GM18511 (cell line): ENCODE measurements around the gene GLTPD2.
A peak's percentile ranks its signal among the peaks of the same experiment; 100 is the strongest.

Source experiments
- ATAC-seq: cut with Tn5 transposase; IDR thresholded peaks from one replicate; pipeline ENCODE4 v1.9.1; 2021; ENCODE audit warnings: mild to moderate bottlenecking, moderate library complexity; ENCODE audit not compliant: unreplicated experiment

The GLTPD2 gene

DNA sequence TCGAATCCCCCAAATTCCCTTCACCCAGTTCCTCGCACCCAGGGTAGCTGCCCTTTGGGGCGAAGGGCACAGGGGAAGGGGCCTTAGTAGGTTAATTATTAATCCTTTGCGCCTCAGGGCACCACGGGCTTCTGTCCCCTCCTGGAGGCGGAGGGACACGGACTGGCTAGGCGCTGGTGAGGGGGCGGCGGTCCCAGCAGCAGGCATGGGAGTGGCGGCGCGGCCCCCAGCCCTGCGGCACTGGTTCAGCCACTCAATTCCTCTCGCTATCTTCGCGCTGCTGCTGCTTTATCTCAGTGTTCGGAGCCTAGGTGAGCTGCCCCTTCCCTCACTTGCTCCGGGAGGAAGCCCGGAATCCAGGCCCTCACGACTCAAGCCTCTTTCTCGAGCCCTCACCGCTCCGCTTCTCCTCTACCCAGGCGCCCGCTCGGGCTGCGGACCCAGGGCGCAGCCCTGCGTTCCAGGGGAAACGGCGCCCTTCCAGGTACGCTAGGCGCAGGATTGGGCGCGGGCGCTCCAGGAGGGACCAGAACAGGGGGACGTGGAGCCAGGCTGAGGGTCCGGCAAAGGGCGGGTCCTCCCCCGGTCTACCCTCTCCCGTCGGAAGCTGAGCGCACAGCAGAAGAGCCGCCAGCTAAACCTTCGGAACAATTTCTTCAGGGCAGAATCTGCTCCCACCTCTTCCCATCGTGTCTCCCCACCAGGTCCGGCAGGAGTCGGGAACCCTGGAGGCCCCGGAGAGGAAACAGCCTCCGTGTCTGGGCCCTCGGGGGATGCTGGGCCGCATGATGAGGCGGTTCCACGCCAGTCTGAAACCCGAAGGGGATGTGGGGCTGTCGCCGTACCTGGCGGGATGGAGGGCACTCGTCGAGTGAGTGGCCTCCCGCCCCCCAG lies at the start of gene GLTPD2:
GLTPD2 (plus strand) TSS at position 158 of the 894 bp plus-strand sequence; CDS start at position 206, 48 bp downstream.
- ATAC-seq: no peak

DNA sequence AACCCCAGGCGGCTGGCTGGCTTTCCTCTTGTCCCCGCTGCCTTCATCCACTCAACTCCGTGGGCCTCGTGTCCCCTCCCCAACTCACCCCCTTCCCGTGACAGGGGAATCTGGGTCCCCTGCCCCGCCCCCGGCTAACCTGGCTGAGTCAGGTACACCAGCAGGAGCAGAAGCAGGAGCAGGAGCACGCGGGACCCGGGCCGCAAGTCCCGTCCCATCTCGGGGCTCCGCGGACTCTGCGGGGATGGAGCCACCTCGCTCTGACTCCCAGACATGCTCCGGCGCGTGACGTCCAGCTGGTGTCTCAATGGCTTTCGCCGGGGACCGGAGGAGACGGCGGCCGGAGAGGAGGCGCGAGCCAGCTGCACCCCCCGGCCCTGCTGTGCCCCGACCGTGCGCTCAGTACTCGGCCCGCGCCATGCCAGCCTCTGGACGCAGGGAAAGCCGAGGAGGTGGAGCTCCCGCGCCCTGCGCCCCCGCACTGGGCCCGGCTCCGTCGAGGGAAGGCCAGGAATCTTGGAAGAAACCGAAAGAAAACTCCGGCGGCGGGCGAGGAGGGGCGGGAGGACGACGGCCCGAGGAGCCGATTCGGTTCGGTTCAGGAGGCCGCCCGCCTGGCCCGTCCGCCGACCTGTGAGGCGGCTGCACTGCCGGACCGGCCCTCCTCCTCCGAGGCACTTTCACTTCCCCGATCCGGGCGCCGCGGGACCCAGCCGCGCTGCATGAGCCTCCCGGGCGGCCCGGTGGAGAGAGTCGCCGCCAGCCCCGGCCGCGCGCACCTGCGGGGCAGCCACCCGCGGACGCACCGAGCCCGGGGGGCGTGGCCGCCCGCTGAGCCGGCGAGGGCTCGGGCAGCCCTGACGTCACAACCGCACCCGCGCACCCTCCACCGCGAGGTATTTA lies 49.4 kb upstream of the GLTPD2 start, which contains the start of the genes CXCL16 and ZMYND15:
CXCL16 (minus strand) TSS at position 807 of the 903 bp plus-strand sequence; CDS start at position 218, 589 bp downstream.
ZMYND15 (plus strand) TSS at position 712 of the 903 bp plus-strand sequence. CDS start 716 bp downstream, outside the sequence.
- ATAC-seq: peak; percentile 39

DNA sequence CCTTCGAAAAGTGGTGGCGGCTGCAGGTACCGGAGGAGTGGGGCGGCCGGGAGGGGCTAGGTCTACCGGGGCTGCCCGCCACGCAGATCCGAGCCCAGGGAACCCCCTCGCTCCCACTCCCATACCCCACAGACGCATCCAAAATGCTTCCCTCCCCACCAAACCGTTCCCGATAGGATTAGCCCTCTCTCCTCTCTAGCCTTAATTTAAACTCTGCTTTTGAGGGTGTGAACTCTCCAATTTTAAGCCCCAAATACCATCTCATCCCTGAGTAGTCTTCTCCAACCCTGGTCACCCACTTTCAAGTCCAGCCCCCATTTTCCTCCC lies 48.8 kb upstream of the GLTPD2 start:
- no peak for ATAC-seq

DNA sequence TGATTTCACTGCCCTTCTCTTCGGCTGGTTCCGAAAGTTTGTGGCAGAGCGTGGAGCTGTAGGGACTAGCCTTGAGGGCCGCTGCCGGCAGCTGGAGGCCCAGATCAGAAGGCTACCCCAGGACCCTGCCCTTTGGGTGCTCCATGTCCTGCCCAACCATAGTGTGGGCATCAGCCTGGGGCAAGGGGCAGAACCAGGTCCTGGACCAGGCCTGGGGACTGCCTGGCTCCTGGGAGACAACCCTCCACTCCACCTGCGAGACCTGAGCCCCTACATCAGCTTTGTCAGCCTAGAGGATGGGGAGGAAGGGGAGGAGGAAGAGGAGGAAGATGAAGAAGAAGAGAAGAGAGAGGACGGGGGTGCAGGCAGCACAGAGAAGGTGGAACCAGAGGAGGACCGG lies 48.2 kb upstream of the GLTPD2 start:
- no peak for ATAC-seq

DNA sequence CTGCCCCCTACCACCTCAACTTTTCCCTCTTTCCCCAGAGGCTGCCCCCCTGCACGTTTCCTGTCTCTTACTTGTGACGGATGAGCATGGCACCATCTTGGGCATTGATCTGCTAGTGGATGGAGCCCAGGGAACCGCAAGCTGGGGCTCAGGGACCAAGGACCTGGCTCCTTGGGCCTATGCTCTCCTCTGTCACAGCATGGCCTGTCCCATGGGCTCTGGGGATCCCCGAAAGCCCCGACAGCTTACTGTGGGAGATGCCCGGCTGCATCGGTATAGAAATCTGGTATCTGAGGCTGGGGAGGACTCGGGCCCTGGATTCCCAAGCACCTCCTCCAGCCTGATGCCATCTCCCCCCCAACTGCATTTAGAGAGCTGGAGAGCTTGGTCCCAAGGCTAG lies 47.2 kb upstream of the GLTPD2 start:
- ATAC-seq: no peak

DNA sequence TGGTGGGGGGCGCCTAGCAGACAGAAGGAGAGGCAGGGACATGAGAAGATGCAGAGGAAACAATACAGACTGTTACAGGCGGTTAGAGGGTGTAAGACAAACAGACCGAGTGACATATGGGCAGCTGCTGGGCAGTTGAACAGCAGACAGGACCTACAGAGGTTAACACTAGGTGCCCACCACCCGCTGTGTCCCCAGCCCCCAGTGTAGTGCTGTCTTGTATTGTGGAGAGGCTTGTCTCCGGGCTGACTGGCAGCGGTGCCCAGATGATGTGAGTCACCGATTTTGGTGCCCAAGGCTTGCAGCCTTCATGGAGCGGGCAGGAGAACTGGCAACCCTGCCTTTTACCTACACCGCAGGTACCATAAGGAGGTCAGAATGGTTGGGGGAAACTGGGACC lies 46.6 kb upstream of the GLTPD2 start:
- ATAC-seq: no peak

DNA sequence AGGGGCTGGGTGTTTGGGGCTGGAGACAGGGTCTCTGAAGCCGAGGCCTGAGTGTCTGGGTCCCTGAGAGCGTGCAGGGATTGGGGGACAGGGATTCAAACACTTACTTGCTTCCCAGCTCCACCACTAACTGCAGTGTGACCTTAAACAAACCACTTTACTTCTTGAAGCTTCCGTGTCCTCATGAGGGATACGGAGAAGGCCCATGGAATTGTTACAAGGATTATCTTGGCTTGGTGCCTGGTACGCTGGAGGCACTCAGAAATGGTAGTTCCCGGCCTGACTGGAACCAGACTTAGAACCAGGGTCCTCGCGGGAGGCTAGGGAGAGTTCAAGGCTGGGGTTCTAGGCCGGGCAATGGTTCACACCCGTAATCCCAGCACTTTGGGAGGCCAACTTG lies 46.1 kb upstream of the GLTPD2 start:
- no peak for ATAC-seq

DNA sequence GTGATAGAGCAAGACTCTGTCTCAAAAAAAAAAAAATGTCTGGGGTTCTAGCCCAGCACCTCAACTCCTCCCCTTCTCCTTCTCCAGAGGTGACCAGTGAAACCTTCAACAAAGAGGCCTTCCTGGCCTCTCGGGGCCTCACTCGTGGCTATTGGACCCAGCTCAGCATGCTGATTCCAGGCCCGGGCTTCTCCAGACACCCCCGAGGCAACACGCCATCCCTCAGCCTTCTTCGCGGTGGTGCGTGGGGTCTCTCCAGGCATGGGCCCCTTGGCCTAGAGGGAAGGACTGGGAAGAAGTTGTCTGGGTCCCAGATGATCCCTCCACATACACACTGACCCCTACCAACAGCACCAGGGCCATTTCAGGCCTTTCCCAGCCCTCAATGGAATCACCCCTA lies 45.5 kb upstream of the GLTPD2 start:
- ATAC-seq: no peak

DNA sequence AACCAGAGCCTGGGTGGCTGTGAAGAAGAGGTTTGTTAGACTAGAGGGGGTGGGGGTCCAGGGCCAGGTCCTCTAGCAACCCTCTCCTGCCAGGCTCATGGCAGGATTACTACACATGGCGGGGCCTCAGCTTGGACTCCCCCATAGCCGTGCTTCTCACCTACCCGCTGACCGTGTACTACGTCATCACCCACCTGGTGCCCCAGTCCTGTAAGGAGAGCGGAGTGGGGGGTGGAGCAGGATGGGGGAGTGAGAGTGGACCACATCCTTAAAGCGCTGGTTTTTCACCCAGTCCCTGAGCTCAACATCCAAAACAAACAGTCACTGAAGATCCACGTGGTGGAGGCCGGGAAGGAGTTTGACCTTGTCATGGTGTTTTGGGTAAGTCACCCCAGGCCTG lies 44.9 kb upstream of the GLTPD2 start:
- ATAC-seq: no peak

DNA sequence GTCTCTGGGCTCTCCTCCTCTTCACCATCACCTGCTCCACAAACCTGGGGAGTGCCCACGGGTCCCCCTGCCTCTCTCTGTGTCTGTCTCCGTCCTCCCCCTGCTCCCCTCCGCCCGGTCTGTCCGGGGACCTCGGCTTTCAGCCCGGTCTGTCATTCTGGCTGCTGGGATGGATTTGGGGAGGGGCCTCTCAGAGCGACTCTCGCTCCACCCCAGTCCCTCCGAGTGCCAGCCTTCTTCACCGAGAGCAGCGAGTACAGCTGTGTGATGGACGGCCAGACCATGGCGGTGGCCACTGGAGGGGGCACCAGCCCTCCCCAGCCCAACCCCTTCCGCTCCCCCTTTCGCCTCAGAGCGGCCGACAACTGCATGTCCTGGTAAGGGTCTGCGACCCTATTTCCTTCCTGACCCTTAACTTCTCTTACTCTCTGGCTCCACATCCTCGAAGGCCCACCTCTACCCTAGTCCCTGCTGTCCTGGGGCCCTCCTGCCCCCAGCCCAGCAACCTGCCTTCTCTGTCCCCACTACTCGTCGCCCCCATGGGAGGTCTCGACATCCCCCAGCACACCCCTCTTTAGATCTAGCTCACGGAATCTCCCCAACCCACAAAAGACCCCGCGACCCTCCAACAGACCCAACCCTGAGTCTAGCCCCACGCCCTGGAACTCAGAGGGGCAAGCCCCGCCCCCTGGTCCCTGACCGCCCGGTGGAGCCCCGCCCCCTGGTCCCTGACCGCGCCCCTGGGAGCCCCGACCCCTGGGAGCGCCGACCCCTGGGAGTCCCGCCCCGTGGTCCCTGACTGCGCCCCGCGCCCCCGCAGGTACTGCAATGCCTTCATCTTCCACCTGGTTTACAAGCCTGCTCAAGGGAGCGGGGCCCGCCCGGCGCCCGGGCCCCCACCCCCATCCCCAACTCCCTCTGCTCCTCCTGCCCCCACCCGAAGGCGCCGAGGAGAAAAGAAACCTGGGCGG lies 43.5 kb upstream of the GLTPD2 start:
- ATAC-seq: no peak

DNA sequence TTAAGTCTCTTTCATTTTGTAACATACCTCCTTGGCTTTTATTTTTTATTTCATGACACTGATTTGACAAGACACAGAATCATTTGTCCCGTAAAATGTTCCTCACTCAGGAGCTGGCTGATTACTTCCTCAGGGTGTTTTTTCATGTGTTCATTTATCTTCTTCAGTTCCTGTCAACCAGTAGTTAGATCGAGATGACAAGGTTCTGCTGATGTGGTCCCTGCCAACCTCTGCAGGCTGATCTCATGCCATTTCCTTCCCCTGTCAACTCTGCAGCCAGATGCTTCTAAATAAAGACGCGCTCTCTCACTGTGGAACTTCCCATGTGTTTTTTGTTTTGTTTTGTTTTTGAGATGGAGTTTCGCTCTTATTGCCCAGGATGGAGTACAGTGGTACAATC lies 40.9 kb upstream of the GLTPD2 start:
- no peak for ATAC-seq

DNA sequence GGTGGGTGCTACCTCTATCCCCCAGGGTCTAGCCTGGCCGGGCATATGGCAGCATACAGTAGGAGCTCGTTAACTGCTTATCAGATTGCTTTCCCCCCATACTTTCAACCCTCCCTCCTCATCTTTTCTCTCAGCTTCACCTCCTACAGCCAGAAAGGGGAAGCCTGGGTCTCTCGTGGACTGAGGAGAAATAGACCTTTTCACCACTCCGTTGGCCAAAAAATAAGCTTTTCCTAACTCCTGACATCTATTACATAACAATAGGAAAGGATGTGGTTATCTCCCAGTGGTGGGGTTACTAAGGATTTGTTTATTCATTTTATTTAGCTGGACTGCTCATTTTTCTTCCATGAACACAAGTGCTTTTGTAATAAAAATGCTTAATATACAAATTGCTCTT lies 40.1 kb upstream of the GLTPD2 start:
- no peak for ATAC-seq

DNA sequence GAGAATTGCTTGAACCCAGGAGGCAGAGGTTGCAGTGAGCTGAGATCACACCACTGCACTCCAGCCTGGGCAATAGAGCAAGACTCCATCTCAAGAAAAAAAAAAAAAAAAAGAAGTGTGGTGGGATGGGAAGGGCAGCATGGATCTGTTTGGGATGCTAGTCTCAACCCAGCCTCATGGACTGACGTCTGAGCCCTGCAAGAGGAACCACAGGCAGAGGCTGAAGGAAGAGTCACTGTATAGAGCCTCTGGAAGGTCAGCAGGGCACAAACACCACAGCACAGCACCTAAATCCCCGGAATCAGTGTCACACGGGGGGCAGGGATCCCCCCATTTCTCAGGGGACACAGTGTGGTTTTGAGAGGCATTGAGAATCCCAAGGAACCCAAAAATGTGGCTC lies 38.2 kb upstream of the GLTPD2 start:
- ATAC-seq: no peak

DNA sequence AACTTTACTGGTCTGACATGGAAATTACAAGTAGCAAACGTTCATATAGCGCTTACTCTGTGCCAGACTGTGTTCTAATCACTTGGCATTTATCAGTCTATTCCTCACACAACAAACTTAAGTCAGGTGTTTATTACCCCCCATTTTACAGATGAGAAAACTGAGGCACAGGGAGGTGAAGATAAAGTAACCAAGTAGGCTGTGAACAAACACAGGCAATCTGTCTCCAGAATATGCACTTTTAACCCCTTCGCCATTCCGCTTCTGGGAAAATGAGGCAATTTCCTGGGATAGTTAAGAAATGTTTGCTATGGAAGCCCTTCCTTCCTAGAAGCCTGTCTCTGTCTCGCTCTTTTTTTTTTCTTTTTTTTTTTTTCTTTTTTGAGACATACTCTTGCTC lies 36.8 kb upstream of the GLTPD2 start:
- no peak for ATAC-seq

DNA sequence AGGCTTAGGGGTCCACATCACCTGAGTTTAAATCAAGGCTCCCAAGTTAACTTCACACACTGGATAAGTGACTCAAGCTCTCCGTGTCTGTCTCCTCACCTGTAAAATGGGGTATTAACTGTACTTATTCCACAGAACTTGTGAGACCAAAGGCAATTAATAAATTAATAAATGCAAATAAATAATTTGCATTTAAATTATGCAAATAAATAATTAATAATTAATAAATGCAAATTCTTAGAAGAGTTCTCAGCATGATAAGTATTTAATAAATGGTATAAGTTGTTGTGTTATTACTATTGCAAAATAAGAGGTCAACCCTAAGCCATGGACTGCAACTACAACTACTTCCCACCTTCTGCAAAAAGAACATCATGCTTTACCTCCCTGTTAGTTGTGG lies 35.4 kb upstream of the GLTPD2 start:
- ATAC-seq: no peak

DNA sequence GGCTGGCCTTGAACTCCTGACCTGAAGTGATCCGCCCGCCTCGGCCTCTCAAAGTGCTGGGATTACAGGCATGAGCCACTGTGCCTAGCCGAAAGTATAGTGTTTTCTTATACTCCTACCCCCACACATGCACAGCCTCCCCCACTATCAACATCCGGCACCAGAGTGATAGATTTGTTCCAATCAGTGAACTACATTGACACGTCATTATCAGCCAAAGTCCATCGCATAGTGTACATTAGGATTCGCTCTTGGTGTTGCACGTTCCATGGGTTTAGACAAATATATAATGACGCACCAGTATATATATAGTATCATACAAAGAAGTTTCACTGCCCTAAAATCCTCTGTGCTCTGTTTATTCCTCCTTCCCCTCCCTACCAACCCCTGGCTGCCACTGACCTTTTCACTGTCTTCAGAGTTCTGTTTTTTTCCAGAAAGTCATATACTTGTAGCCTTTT lies 29.0 kb upstream of the GLTPD2 start:
- ATAC-seq: no peak

DNA sequence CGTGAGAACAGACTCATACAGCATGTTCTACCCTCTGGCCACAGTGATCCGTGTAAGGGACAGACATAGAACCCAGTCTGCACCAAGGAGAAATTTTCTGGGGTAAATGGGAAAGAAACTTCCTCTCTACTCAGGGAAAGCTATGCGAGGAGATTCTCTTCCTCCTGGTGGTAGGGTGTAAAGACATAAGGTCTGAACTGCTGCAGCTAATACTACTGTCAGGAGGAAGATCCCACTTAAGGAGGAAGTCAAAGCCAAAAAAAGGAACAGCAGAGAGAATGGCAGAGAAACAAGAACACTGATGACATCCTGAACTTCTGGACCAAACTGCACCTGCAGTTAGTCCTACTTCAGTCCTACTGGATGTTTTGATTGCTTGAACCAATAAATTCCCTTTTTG lies 24.2 kb upstream of the GLTPD2 start:
- no peak for ATAC-seq

DNA sequence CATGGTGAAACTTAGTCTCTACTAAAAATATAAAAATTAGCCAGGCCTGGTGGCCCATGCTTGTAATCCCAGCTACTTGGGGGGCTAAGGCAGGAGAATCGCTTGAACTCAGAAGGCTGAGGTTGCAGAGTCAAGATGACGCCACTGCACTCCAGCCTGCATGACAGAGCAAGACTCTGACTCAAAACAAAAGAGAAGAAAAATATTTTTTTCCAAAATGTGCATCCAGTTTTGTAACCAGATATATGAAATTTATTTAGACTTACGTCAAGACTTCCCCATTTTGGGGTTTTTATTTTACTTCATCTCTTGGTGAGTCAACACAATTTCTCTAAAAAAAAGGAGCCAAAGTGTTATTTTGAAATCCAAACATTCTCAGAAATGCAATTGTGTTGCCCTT lies 22.6 kb upstream of the GLTPD2 start:
- ATAC-seq: no peak

DNA sequence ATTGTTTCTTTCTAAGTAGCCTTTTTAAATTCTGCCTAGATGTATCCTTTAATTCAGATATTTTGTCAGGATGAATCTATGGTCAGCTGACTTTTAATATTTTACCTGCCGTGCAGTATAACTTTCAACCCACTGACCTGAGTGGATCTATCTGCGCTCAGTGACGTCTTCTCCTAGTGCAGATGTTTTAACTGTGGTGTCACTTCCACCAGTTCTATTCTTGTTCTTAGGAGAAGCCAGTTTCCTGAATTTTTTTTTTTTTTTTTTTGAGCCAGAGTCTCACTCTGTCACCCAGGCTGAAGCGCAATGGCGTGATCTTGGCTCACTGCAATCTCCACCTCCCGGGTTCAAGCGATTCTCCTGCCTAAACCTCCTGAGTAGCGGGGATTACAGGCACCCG lies 22.0 kb upstream of the GLTPD2 start:
- ATAC-seq: no peak

DNA sequence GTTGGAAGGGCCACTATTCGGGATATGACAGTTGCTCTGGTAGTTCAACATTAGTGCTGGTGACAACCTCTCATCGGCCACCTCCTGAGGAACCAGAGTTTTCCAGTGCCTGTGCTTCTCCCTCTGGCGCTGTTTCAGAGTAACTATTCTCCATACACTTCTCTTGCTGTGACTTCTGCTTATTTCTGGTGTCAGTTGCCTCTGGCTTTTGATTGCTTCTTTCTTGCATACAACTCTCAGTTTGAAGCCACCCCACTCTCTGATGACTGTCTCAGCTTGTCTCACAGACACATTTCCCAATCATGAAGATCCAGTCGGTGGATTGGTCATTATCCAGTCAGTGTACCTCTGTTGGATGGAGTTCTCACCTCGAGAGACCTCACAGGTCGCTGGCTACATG lies 20.5 kb upstream of the GLTPD2 start:
- ATAC-seq: no peak

DNA sequence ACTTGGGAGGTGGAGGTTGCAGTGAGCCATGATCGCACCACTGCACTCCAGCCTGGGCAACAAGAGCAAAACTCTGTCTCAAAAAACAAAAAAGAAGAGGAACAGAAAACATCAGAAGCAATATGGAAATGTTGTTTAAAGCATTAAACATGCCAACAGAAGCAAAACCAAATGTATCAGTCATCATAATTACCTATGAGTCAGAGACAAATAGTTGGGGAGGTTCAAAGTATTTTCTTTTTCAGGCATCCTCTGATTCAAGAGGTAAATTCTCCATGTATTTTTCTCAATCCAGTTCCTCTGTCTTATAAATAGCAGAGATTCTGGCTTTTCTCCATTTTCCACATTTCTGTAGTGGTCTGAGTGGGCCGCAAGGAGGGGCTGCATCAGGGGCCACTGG lies 19.1 kb upstream of the GLTPD2 start:
- no peak for ATAC-seq
